GM12892 (cell line): ENCODE measurements around the gene MAP2K3.

ENCODE experiments used
- POLR2A ChIP-seq: IDR thresholded peaks from 2 replicates; pipeline ENCODE4 v1.6.1; 2011; ENCODE audit warnings: low read depth, low read length, control low read depth
- POLR2AphosphoS5 ChIP-seq: IDR thresholded peaks from 2 replicates; pipeline ENCODE4 v1.6.1; 2011; ENCODE audit warnings: low read depth, low read length, control low read depth
- TAF1 ChIP-seq: IDR thresholded peaks from 2 replicates; pipeline ENCODE4 v1.6.1; 2011; ENCODE audit warnings: low read depth, mild to moderate bottlenecking, control low read depth, low read length, borderline replicate concordance

- TF ChIP-seq POLR2AphosphoS5 (no peak), POLR2A (no peak), TAF1 (no peak)
These were observed 18.4 kb downstream of the MAP2K3 start for GRCh38 chr17:21302711-21303425.
